Measurements from ENCODE around the gene SH3TC1.

SH3TC1 gene

DNA sequence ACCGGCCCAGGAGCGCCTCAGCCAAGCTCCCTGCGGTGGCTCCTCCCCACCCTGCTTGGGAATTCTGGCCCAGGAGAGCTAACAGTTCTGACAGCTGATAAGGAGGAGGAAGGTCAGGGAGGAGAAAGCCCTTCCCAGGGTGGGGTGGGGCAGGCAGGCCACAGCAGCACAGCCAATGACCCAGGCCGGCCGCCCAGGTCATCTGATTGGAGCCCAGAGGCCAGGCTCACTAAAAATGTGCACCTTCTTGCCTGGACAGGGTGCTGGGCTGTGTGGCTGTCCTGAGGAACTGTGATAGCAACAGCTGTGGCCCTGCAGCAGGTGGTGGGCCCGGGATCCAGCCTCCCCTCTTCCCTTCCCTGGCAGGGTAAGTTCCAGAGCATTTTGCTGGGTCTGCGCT lies 17.2 kb upstream of the SH3TC1 start:
- no peak for DNase-seq

DNA sequence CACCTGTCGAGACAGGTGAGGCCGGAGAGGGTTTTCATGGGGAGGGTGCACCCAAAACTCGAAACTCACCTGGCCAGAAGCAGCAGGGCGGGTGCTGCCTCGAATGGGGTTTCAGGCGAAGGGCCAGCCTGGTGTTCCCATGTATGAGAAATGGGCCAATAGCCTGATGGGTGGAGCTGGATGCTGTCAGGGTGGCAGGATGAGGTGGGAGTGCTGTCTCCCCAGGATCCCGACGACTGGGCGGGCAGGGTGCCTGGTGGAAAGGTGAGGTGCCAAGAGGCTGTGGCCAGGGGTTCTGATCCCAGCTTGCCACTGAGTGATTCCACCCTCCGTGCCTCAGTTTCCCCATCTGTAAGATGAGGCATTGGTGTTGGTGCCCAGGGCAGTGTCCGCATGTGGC lies 16.8 kb upstream of the SH3TC1 start:
- no peak for DNase-seq

DNA sequence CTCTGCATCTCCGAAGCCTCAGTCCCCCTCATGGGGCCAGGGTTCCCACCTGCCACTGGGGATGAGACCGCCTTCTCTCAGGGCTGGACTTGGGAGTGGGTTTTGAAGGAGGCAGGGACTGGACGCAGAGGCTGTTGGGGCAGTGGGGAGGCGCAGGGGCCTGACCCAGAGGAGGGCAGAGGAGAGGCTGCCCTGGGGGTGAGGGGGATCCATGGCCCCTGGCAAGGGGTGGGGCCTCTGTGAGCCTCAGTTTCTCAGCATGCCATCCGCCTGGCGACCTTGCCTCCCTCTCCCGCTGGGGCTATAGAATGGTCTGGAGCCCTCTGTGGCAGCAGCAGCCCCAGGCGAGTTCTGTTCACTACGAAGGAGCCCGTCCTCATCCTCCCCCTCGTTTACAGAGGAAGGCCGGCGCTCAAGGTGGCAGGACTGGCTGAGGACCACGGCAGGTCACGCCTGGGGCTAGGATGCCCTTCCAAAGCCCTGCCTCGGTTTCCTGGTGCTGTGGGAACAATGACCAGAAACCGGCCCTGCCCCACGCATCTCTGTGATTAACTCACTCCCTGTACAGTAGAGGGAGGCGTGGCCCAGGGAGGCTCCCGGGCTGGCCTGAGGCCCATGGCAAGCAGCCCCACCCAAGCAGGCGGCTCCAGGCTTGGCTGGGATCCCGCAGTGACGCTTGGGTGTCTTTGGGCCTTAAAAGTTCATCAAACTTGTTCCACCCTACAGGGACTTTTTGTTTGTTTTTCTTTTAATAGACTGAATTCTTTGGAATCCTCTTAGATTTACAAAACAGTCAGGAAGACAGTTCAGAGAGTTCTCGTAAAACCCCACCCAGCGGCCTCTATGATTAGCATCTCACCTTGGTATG lies 16.0 kb upstream of the SH3TC1 start:
- no peak for DNase-seq

DNA sequence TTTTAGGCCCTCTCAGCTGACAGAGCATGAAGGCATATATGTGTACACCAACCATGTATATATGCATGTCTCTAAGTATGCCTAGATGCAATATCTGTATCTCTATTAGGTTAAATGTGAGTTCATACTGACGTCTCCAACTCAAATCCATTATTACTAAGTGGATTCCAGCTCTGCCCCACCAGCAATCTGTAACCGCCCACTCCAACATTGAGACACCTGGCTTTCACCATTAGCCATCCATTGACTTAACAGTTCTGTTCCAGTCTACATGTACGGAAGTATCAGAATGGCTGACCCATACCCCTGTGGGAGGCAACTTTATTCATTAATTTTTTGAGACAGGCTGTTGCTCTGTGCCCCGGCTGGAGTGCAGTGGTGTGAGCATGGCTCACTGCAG lies 15.0 kb upstream of the SH3TC1 start:
- no peak for DNase-seq

DNA sequence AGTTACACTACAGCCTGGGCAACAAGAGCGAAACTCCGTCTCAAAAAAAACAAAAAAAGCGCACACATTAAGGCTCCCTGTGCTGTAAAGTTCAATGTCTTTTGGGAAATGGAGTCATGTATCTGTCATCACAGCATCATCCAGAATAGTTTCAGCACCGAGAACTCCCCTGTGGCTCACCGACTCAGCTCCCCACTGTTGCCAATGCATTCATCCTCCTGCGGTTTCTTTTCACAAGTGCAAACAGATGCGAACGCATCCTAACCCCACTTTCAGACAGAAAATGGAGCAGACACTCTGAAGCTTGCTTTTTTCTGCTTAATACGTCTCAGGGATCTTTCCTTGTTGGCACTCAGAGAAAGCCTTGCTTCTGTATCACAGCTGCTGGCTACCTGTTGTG lies 13.8 kb upstream of the SH3TC1 start:
- DNase-seq = no peak

DNA sequence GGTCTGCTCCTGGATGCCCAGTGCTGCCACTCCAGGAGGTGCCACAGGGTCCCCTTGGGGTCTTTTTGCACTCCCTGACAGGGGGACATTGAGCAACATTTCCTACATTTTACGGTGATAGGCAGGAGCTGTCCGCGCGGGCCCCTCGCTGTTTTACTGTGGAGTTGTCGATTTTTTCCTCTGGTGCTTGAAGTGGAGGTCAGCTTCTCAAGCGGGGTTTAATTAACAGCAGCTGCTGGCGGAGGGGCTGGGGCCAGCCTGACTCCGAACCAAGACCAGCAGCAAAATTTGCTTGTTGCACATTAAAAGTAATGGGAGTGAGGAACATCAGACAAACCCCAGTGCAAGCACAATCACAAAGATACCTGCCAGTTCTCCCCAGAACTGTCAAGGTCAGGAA lies 13.2 kb upstream of the SH3TC1 start:
- no peak for DNase-seq

DNA sequence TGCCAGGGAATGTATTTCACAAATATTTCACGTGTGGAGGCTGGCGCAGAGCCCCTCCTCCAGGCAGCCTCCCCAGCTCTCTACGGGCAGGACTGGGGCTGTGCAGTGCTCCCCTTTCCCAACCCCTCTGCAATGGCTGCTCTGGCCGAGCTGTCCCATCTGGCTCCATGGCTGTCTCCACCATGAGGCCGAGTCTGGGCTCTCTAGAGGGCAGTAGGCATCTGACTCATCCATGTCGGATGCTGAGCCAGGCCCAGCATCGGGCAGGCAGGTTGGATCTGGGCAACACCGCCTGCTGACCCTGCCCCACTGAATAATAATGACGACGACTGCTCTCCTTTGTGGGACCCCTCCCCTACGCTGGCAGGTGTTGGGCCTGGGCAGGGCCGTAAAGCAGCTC lies 11.0 kb upstream of the SH3TC1 start:
- DNase-seq = no peak

DNA sequence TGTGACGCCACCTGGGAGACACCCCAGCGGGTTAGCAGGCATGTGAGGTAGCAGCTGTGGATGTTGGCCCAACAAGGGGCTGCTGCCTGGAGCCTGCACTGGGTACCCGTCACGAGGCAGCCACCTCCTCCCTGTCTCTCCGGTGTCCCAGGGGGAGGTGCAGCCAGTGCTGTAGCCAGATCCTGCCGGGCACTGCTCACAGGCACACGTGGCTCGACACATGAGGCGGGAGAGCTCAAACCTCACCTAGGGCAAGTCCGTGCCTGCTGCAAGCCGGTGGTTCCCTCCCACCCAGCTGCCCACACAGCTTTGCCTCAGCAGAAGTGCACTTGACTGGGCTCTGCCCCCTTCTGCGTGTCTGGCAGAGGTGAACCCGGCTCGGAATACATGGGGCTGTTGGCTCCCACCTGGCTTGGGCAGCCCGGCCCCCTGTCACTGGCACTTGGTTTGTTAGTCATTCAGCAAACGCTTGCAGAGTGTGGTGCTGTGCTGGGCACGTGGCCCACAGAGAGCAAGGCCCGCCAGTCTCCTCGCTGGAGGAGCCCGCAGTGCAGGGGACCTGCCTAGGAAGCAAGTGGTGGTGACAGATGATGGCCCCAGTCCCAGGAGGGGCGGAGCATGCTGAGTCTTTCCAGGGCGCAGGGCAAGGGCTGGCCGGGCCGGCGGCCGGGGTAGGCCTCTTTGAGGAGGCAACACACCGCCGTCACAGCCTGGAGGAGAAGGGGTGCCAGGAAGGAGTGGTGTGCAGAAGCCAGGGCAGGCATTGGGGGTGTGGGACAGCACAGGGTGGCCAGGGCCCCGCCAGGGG lies 10.1 kb upstream of the SH3TC1 start:
- DNase-seq = no peak

DNA sequence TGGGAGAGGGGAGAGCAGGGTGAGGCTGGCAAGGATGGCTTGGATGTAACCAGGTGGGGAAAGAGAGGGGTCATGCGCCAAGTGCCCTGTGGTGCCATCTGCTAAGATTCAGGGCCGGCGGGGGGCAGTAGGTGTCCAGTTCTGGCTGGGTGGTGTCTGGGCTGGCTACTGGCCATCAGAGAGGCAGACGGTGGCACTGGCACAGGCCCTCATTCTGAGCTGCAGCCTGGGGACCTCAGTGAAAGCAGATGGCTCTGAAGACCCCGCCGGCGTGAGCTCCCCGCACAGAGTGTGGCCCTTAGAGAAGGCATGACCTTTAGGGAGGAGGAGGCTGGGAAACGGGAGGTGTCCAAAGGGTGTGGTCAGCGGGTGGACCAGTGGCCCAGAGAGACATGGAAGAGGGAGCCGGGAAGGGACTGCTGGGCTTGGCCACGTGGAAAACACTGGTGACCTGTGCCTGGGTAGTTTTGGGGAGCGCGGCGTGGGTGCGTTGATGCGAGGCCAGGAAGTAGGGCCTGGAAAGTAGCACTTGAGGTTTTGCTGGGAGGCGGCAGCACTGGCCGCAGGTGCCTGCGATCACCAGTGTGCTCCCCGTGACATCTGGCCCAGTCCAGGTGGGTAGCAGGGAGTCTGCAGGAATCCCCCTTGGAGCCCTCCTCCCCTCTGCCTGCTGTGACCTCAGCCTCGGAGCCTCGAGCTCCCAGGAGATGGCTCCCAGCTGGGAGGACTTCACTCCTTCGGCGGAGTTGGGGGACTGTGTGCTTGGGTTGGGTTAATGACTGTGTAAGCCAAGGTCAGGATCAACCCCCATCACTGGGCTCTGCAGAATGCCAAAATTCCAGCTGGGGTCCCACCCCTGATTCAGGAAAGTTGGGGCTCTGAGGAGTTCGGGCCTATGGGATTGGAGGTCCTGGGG lies 9.3 kb upstream of the SH3TC1 start:
- DNase-seq = no peak

DNA sequence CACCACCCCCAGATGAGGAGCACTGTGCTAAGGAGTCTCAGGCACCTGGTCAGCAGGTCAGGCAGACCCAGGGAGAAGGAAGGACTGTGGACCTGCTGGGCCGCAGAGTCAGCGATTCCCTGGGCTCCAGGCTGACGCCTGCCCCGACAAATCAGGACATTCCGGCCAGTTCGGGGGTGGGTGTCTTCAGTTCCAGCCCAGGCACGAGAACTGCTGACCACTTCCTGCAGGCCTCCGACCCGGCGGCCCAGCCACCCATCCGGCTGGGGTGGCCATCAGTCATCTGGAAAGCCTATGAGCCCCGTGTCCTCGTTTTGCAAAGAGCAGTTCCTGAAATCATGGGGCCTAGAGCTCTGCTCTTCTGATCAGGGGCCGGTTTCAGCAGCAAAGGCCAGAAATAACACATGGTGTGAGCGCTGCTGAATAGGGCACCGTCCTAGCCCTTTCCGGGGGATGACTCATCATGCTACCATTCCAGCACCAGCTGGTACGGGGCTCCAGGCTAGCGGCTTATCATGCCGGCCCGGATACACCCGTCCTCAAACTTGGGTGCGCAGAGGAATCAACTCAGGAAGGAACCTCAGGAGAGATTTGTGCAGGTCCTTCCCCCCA lies 7.8 kb upstream of the SH3TC1 start:
- peak; percentile 19 for DNase-seq

DNA sequence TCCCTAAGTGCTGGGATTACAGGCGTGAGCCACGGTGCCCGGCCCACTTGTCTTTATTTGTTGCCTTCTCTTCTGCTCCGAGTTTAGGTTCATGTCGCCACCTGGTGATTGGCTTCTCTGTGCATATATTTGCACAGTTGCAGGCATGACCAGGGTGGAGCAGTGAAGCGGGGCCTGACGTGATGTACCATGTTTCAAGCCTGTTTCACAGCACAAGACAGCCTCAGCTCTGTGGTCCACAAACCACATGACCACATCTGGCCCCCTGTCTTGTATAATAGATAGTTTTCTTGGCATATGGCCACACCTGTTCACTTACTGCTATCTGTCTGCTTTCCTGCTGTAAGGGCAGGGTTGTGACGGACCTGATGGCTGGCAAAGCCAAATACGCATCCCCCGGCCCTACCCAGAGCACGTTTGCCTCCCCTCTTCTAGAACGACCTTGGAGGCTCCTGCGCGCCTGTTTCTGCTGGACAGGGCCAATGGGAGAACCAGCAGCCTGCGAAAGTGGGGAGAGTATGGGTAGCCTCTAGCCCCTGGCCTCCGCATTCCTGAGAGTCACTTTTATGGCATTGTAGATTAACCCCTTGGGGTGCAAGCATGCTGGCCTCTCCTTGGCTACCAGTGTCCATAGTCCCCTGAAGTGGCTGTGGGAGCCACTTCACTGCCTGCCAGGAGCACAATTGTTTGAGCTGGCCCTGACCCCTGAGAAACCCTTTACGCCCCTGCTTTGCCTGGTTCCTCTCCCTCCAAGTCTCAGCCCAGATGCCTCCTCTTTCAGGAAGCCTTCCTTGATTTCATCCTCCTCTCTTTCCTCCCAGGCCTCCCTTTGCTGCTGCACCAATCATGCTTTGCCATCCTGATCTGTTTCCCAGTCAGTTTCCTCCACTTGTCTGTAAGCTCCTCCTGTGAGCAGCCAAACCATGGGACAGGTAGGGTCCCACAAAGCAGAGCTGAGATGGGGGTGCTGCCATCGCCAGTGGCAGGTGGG lies 6.0 kb upstream of the SH3TC1 start:
- peak; percentile 39 for DNase-seq

DNA sequence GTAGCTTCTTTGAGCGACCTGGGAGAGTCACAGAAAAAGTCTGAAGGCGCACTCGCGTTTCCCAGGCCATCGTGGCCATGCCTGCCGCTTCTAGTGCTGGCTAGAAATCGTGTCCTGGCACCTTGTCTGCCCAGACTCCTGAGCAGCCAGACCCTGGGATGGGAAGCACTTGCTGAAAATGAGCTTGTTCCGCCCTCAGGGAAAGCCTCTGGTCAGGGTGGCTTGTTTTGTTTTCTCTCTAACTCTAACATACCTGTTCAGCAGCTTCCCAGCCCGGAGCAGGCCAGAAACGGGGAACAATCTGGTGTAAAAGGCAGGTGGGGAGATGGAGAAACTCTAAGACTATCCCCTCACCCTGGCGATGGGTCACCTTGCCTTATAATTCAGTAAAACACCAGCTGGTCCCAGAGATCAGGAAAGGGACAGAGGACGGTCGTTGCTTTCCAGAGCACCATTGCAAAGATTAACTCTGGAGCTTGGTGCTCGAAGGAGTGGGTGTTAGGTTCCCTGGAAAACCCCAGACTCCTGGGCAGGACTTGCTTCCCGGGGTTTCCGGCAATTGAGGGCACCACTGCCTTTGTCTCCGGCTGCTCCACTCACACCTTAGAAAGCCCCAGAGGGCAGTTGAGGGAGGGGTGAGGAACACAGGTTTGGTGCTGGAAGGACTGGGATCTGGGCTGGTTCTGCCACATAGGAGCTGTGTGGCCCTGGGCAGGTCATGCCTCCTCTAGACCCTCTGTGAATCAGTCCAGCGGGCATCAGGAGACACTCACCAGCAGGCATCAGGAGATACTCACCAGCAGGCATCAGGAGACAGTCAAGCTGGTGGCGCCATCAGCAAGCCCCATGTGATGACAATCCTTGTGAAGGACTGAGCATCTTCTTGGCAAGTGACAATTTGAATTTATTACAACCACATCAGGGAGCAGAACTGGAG lies 4.5 kb upstream of the SH3TC1 start:
- DNase-seq = no peak

DNA sequence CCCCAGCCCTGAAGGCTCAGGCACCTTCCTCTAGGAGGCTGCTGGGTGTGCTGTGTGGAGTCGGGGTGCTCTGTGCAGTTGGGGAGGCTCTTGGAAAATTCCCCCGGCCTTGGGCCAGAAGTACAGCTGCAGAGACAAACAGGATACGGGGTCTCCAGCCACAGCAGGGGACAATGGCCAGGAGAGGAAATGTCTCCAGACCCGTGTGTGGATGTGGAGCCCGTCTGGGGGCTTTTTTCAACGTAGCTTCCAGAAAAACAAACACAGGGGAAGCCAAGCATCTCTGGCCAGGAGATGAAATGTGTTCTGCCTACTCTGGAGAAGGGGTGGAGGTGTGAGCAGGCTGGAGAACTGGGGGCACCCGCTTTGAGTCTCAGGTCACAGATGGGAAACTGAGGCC lies 3.7 kb upstream of the SH3TC1 start:
- no peak for DNase-seq

DNA sequence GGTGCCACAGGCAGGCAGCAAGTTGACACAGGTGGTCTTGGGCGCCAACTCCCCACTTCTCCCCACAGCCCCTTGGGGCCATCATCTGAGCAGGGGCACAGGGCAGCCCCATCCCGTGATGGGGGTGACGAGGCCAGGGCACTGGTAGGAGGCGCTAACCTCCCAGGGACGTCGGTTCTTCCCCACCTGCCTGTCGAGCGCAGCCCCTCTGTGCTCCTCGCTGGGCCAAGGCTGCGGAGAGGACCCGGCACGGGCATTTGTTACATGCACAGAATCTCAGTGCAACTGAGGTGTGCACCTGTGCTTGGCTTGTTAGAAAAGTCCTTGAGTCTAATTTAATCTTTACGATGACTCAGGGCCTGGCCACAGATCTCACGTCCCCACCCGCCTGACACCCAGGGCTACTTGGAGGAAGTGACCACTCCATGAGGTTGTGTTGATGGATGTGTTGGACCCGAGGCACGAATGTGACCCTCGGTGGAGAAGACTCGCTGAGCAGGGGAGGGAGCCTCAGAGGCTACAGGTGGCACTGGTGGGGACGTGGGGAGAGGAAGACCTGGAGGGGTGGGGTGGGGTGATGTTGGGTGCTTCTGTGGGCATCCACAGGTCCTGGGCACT lies 3.1 kb upstream of the SH3TC1 start:
- no peak for DNase-seq

DNA sequence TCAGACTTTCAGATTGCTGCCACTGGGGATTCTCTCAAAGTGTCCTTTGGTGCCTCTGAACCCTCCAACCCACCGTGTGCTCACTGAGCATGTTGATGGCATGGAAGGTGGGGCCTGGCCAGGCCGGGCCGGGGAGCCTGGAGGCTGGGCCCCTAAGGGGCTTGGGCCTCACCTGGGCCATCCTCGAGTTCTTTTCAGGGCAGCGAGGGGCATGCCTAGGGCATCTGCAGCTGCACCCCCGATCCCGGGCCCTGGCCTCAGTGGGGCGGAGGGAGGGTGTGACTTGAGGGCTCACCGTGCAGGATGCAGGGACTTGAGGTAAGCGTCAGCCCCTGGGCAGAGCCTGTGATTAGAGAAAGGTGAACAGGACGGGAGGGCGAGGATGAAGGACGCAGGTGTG lies 1.6 kb upstream of the SH3TC1 start:
- no peak for DNase-seq

DNA sequence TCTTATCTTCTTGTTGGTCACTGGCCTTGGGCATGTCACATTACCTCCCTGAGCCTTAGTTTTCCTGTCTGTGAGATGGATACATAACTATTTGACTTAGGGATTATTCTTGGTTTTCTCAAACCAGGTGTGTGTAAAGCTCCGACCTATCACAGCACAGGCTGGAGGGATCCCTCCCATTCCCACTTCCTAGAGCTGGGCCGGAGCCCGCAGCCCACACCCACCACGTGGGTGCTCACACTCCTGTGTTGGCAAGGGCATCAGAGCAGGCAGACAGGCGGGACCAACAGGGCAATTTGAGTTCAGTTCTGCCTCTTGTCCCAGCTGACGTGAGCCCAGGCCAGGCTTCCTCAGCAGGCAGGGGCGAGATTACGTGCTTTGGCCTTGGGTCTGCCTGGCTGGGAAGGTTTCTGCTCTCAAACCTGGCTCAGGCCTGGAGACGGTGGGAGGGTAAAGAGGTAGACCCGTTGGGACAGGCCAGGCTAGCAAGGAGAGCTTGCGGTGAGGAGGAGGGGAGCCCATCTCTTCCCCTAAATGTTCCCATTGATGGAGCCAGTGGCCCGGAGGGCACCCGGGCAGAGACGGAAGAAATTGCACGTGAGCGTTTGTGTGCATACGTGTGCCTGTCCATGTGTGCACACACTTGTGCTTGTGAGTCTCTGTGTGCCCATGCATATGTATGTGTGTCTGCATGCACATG lies 734 bp upstream of the SH3TC1 start:
- no peak for DNase-seq

DNA sequence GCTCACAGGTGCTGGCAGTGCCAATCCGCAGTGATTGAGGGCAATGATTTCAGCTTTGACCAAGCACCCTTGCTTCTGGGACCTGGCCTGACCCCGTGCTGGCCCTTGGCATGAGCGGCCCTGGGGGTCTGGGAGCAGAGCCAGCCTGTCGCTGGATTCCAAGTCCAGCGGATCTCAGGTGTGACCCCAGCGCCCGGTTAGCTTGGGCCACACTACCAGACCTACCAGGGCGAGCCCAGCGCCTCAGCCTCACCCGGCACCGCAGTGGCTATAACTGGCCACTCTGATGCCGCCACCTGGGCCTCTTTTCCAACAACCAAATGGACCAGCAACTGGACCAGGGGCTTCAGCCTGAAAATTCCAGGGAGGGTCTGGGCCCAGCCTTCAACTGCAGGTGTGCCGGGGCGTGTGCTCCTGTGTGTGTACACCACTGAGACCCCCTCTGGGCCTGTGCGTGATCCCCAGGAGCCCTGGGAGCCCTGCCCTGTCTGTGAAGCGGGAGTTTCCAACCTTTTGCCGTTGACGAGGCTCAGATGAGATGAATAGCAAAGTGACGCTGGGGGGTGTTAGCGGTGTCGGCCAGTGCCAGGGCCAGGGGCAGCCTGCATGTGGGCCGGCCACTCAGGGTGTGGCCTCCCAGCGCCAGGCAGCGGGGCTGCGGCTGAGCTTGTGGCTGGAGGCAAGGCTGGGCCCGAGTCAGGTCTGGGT lies 658 bp downstream of the SH3TC1 start:
- DNase-seq = no peak

DNA sequence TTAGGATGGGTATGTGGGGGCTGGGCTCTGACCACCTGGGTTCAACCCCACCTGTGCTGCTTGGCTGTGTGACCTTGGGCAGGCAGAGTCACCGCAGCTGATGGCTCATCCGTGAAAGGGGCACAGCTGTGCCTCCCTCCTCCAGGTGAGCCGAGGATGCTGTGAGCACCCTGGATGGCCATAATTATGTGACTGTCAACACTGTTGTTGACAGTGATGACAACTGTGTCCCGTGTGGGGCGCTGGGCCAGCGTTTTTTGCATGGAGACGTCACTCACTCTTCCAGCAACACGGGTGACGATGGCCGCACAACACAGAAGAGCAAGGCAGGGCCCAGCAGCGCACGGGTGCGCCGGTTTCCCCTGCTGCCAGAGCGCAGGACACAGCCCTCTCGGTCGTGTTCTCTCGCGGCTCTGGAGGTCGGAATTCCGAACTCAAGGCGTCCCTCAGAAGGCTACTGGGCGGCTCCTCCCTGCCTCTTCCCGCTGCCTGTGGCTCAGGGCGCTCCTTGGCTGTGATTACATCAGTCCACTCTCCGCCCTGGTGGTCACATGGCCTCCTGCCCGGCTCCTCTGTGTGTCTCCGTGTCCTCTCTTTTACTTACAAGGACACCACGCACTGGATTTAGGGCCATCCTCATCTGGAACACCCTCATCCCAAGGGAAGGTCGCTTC lies 1.3 kb downstream of the SH3TC1 start:
- no peak for DNase-seq

All from GF-D8 (cell line).